Parathyroid adenoma (tissue), 2 donors: ENCODE results near the gene C1orf35.
A peak's percentile ranks its signal among the peaks of the same experiment; 100 is the strongest.

Source experiments
- H2AFZ ChIP-seq: fragments of 300-600 bp; sonication (generic); one replicate; pipeline ENCODE4 v1.7.0; 2017; ENCODE audit warnings: antibody characterized with exemption, mild to moderate bottlenecking
- H3K27ac ChIP-seq: fragments of 300-600 bp; sonication (generic); one replicate; pipeline ENCODE4 v1.7.0; 2017
- H3K27me3 ChIP-seq: fragments of 300-600 bp; sonication (generic); one replicate; pipeline ENCODE4 v1.7.0; 2017; ENCODE audit warnings: low read length; ENCODE audit not compliant: control insufficient read depth, insufficient read depth
- H3K36me3 ChIP-seq: fragments of 300-600 bp; sonication (generic); one replicate; pipeline ENCODE4 v1.7.0; 2017; ENCODE audit warnings: low read length; ENCODE audit not compliant: control insufficient read depth, insufficient read depth
- H3K4me1 ChIP-seq: fragments of 300-600 bp; sonication (generic); one replicate; pipeline ENCODE4 v1.7.0; 2017; ENCODE audit warnings: control low read depth
- H3K4me2 ChIP-seq: fragments of 300-600 bp; sonication (generic); one replicate; pipeline ENCODE4 v1.7.0; 2017; ENCODE audit warnings: low read length
- H3K4me3 ChIP-seq: fragments of 300-600 bp; sonication (generic); one replicate; pipeline ENCODE4 v1.7.0; 2017; ENCODE audit warnings: low read depth, low read length
- H3K79me2 ChIP-seq: fragments of 300-600 bp; sonication (generic); one replicate; pipeline ENCODE4 v1.7.0; 2017; ENCODE audit warnings: control low read depth
- H3K9ac ChIP-seq: fragments of 300-600 bp; sonication (generic); one replicate; pipeline ENCODE4 v1.7.0; 2017; ENCODE audit warnings: mild to moderate bottlenecking
- H3K9me3 ChIP-seq: fragments of 300-600 bp; sonication (generic); one replicate; pipeline ENCODE4 v1.7.0; 2017; ENCODE audit warnings: low read length; ENCODE audit not compliant: control insufficient read depth
- CTCF ChIP-seq: fragments of 300-600 bp; sonication (generic); IDR thresholded peaks from one replicate; pipeline ENCODE4 v1.7.0; 2017; ENCODE audit warnings: antibody characterized with exemption, mild to moderate bottlenecking
- donor health status: primary hyperparathyroidism.

Gene C1orf35

GRCh38 chr1:228061411-228062084 is 41.6 kb downstream of the C1orf35 start:
- H3K27ac ChIP-seq: no peak overlapping the region
- no peak overlapping the region for H3K4me2 ChIP-seq
- H2AFZ ChIP-seq: no peak overlapping the region
- H3K36me3 ChIP-seq: no peaks in the 10 kb centered on the region
- H3K9me3 ChIP-seq: no peaks in the 10 kb centered on the region
- H3K4me3 ChIP-seq: no peak overlapping the region
- no peak overlapping the region for H3K9ac ChIP-seq
- H3K79me2 ChIP-seq: no peaks in the 10 kb centered on the region
- TF ChIP-seq CTCF: no peak
- no peaks in the 10 kb centered on the region for H3K4me1 ChIP-seq
- H3K27me3 ChIP-seq: peaks cover 8% of the 10 kb centered on the region

- TF ChIP-seq CTCF: no peak
- Histone ChIP-seq H3K79me2 (no peaks in the 10 kb centered on the region), H3K4me2 (no peak overlapping the region), H3K27ac (no peak overlapping the region), H3K36me3 (no peaks in the 10 kb centered on the region), H2AFZ (no peak overlapping the region), H3K9ac (no peak overlapping the region), H3K9me3 (no peaks in the 10 kb centered on the region), H3K27me3 (peaks cover 8% of the 10 kb centered on the region), H3K4me3 (no peak overlapping the region), H3K4me1 (no peaks in the 10 kb centered on the region)
These were observed 42.5 kb downstream of the C1orf35 start for GRCh38 chr1:228060458-228061190.

- Histone ChIP-seq H3K27me3 (peaks cover 8% of the 10 kb centered on the region), H3K79me2 (no peaks in the 10 kb centered on the region), H2AFZ (no peak overlapping the region), H3K9me3 (no peaks in the 10 kb centered on the region), H3K36me3 (no peaks in the 10 kb centered on the region), H3K4me2 (peak overlapping the region; percentile 35), H3K4me1 (no peaks in the 10 kb centered on the region), H3K4me3 (no peak overlapping the region), H3K27ac (no peak overlapping the region), H3K9ac (no peak overlapping the region)
- no peak for TF ChIP-seq CTCF
These were observed 43.3 kb downstream of the C1orf35 start for GRCh38 chr1:228059634-228060457.

GRCh38 chr1:228058949-228059633 is 44.0 kb downstream of the C1orf35 start:
- no peaks in the 10 kb centered on the region for H3K36me3 ChIP-seq
- H3K9ac ChIP-seq: no peak overlapping the region
- H3K9me3 ChIP-seq: no peaks in the 10 kb centered on the region
- no peak overlapping the region for H3K27ac ChIP-seq
- no peak overlapping the region for H3K4me3 ChIP-seq
- H2AFZ ChIP-seq: no peak overlapping the region
- no peaks in the 10 kb centered on the region for H3K4me1 ChIP-seq
- no peaks in the 10 kb centered on the region for H3K79me2 ChIP-seq
- peaks cover 8% of the 10 kb centered on the region for H3K27me3 ChIP-seq
- H3K4me2 ChIP-seq: peak overlapping the region; percentile 29
- TF ChIP-seq CTCF: no peak
